HepG2 (cell line): ENCODE data around the gene C2. TPM values are rescaled to one million over a fixed set of nuclear protein-coding genes. Genes with fewer than 3 reads are reported as not detected.
A peak's percentile ranks its signal among the peaks of the same experiment; 100 is the strongest.

Experiments used
- CHD4 ChIP-seq: fragments of 200-600 bp; sonication (generic); IDR thresholded peaks from 2 replicates; pipeline ENCODE4 v1.7.0; 2017; ENCODE audit warnings: mild to moderate bottlenecking, low read length, borderline replicate concordance
- FOXP1 ChIP-seq, 2 experiments: fragments of 450-650 bp in 1 of 2; IDR thresholded peaks; 2 replicates each; pipeline ENCODE4 v1.6.1; 2017 to 2018; ENCODE audit warnings: antibody characterized with exemption in 1 of 2
- HCFC1 ChIP-seq: fragments of 150-350 bp; IDR thresholded peaks from 2 replicates; pipeline ENCODE4 v1.6.1; 2014; ENCODE audit warnings: low read depth, low read length
- REST ChIP-seq, 2 experiments: IDR thresholded peaks; 2 replicates each; pipeline ENCODE4 v1.6.1; 2011 to 2012; ENCODE audit warnings: low read length in 2 of 2, borderline replicate concordance in 1 of 2, low read depth in 1 of 2, mild to moderate bottlenecking in 1 of 2, moderate library complexity in 1 of 2
- SAFB2 ChIP-seq: sonication (generic); formaldehyde crosslinking; IDR thresholded peaks from 2 replicates; pipeline ENCODE4 v1.5.1; 2020; ENCODE audit warnings: missing genetic modification reagents, low read depth, mild to moderate bottlenecking, borderline replicate concordance
- TBL1XR1 ChIP-seq: fragments of 150-350 bp; IDR thresholded peaks from 2 replicates; pipeline ENCODE4 v1.6.1; 2014; ENCODE audit warnings: borderline replicate concordance, low read length; ENCODE audit not compliant: partially characterized antibody
- TEAD2 ChIP-seq: sonication (generic); formaldehyde crosslinking; IDR thresholded peaks from 2 replicates; pipeline ENCODE4 v1.9.0; 2021; ENCODE audit warnings: missing genetic modification reagents
- TFDP2 ChIP-seq: sonication (generic); formaldehyde crosslinking; IDR thresholded peaks from 2 replicates; pipeline ENCODE4 v1.4.0; 2020; ENCODE audit warnings: missing genetic modification reagents
- ZBTB14 ChIP-seq: sonication (generic); formaldehyde crosslinking; IDR thresholded peaks from 2 replicates; pipeline ENCODE4 v1.4.0; 2020; ENCODE audit warnings: missing genetic modification reagents
- ZFP36L1 ChIP-seq: sonication (generic); formaldehyde crosslinking; IDR thresholded peaks from 2 replicates; pipeline ENCODE4 v1.8.0; 2022; ENCODE audit warnings: mild to moderate bottlenecking, missing genetic modification reagents, moderate library complexity
- ZNF503 ChIP-seq: sonication (generic); formaldehyde crosslinking; IDR thresholded peaks from 2 replicates; pipeline ENCODE4 v1.4.0; 2020; ENCODE audit warnings: missing genetic modification reagents
- ZNF549 ChIP-seq: sonication (generic); formaldehyde crosslinking; IDR thresholded peaks from 2 replicates; pipeline ENCODE4 v1.5.0; 2020; ENCODE audit warnings: missing genetic modification reagents
- ZNF569 ChIP-seq: sonication (generic); formaldehyde crosslinking; IDR thresholded peaks from 2 replicates; pipeline ENCODE4 v1.5.0; 2020; ENCODE audit warnings: mild to moderate bottlenecking, missing genetic modification reagents, moderate library complexity, borderline replicate concordance
- ZNF577 ChIP-seq: sonication (generic); formaldehyde crosslinking; IDR thresholded peaks from 2 replicates; pipeline ENCODE4 v1.4.0; 2020; ENCODE audit warnings: mild to moderate bottlenecking, low read depth, missing genetic modification reagents, borderline replicate concordance
- ZNF740 ChIP-seq: sonication (generic); formaldehyde crosslinking; IDR thresholded peaks from 2 replicates; pipeline ENCODE4 v1.4.0; 2020; ENCODE audit warnings: missing genetic modification reagents
- ZNF775 ChIP-seq: sonication (generic); formaldehyde crosslinking; IDR thresholded peaks from 2 replicates; pipeline ENCODE4 v1.4.0; 2020; ENCODE audit warnings: missing genetic modification reagents, mild to moderate bottlenecking, moderate library complexity, borderline replicate concordance
- polyA plus RNA-seq, 8 experiments: library from polyadenylated mRNA; depleted of rRNA in 3 of 8; stranded (reverse) in 7 of 8; unstranded in 1 of 8; fragments of >200 nt; fragmentation: Illumina TruSeq in 4 of 8; extraction: Trizol in 4 of 8; gene quantifications; 2 replicates each; pipeline versions ENCODE4 v1.2.1 to v1.2.3, GENCODE V29; 2011 to 2016; ENCODE audit warnings: low read depth in 4 of 8, missing spikeins in 1 of 8, mixed read lengths in 1 of 8; ENCODE audit not compliant: insufficient read depth in 1 of 8
- total RNA-seq, 5 experiments: library from RNA; depleted of rRNA; stranded (reverse); fragments of >200 nt; fragmentation: Illumina TruSeq; extraction: Trizol; gene quantifications; 2 replicates each; pipeline ENCODE4 v1.2.3, GENCODE V29; 2016; ENCODE audit warnings: low read depth in 1 of 5

Gene C2
- total and polyA plus RNA-seq, 2 of the 13 experiments (the other 11 are each of a cell fraction or from before 2014, with no cell fraction given): 165 to 307 TPM

GRCh38 chr6:31927242-31927862, at the start of gene C2 (continued):
- TF ChIP-seq ZNF775 (CRISPR knock-in tag): no peak
- peak; percentile 78 for TF ChIP-seq TBL1XR1
- TF ChIP-seq CHD4: peak; percentile 92; the same call in 1 of the 2 replicates
- TF ChIP-seq ZFP36L1 (CRISPR knock-in tag): no peak
- no peak for TF ChIP-seq HCFC1
- TF ChIP-seq TEAD2: no peak
- no peak; the same call in 1 of the 2 replicates for TF ChIP-seq ZNF569 (CRISPR knock-in tag)
- peak; percentile 59; the same call in 1 of the 2 replicates for TF ChIP-seq FOXP1 (IDR thresholded peaks at IDR 0.05)
- peak; percentile 98 for TF ChIP-seq FOXP1 (CRISPR knock-in tag; IDR thresholded peaks at IDR 0.05)
- no peak for TF ChIP-seq ZNF549 (CRISPR knock-in tag)
- TF ChIP-seq ZBTB14 (CRISPR knock-in tag): 0 out of 2 replicates have a peak, but pooled peaks have one; percentile 23
- peak; percentile 82; the same call in 1 of the 2 replicates for TF ChIP-seq ZNF740 (CRISPR knock-in tag)
- TF ChIP-seq ZNF577 (CRISPR knock-in tag): 0 out of 2 replicates have a peak, but pooled peaks have one; percentile 3
- peak; percentile 44; the same call in 1 of the 2 replicates for TF ChIP-seq TFDP2
- peak; percentile 67; the same call in 1 of the 2 replicates for TF ChIP-seq SAFB2
- TF ChIP-seq REST (IDR thresholded peaks at IDR 0.05; ENCODE audit: borderline replicate concordance in 1 of 2, low read depth in 1 of 2, low read length in 2 of 2): peak in 1 of 2 experiments; percentile 53; a peak in 1 of 4 replicates
- peak; percentile 85 for TF ChIP-seq ZNF503 (CRISPR knock-in tag)
